Measurements from ENCODE around the gene STRADB. TPM values are rescaled to one million over a fixed set of nuclear protein-coding genes. Genes with fewer than 3 reads are reported as not detected.

The STRADB gene
- polyA plus RNA-seq, 1 donor from 2014 or later: 74.8 TPM

DNA sequence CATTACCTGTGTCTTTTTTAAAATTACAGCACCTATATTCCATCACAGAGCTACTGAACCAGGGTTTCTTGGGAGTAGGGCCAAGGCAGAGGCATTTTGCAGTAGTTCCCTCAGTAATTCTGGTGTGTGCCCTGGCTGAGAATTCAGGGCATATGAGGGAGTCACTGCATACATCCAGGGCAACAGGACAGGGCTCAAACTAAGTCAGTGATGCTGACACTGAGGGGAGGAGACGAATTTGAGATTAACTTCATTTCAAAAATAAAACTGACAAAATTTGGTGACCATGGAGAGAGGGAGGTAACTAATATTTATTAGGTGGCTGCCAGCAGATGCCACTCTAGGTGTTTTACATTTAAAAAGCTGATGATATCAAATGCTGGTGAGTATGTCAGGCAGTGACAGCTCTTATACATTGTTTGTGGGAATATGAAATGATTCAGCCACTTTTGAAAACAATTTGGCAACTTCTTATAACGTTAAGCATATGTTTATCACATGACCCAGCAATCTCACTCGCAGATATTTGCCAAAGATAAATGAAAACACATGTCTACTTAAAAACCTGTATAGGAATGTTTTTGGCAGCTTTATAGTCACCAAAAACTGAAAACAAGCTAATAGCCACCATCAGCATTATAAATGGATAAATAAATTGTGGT is 20.3 kb downstream of the STRADB start:
- no peaks in the 10 kb centered on the region for H3K9me3 ChIP-seq (ENCODE audit: low read length)
- H3K27ac ChIP-seq (ENCODE audit: low read length): no peak overlapping the region
- no peaks in the 10 kb centered on the region for H3K9me2 ChIP-seq (ENCODE audit: insufficient read depth, low read length)
- peaks cover 6% of the 10 kb centered on the region for H3K36me3 ChIP-seq (ENCODE audit: insufficient read depth, low read length)
- H3K79me2 ChIP-seq (replicated peaks; ENCODE audit: insufficient read depth, low read length): no peaks in the 10 kb centered on the region
- TF ChIP-seq, protein P1, sequence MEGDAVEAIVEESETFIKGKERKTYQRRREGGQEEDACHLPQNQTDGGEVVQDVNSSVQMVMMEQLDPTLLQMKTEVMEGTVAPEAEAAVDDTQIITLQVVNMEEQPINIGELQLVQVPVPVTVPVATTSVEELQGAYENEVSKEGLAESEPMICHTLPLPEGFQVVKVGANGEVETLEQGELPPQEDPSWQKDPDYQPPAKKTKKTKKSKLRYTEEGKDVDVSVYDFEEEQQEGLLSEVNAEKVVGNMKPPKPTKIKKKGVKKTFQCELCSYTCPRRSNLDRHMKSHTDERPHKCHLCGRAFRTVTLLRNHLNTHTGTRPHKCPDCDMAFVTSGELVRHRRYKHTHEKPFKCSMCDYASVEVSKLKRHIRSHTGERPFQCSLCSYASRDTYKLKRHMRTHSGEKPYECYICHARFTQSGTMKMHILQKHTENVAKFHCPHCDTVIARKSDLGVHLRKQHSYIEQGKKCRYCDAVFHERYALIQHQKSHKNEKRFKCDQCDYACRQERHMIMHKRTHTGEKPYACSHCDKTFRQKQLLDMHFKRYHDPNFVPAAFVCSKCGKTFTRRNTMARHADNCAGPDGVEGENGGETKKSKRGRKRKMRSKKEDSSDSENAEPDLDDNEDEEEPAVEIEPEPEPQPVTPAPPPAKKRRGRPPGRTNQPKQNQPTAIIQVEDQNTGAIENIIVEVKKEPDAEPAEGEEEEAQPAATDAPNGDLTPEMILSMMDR (IDR thresholded peaks at IDR 0.05; ENCODE audit: poor library complexity, severe bottlenecking): no peak
- no peak for TF ChIP-seq MXI1 (conservative IDR thresholded peaks at IDR 0.05; ENCODE audit: poor library complexity, severe bottlenecking)
- TF ChIP-seq EP300 (conservative IDR thresholded peaks at IDR 0.05; ENCODE audit: poor library complexity, severe bottlenecking): no peak
- TF ChIP-seq POLR2AphosphoS5 (IDR thresholded peaks at IDR 0.05): no peak
- TF ChIP-seq, protein P2, sequence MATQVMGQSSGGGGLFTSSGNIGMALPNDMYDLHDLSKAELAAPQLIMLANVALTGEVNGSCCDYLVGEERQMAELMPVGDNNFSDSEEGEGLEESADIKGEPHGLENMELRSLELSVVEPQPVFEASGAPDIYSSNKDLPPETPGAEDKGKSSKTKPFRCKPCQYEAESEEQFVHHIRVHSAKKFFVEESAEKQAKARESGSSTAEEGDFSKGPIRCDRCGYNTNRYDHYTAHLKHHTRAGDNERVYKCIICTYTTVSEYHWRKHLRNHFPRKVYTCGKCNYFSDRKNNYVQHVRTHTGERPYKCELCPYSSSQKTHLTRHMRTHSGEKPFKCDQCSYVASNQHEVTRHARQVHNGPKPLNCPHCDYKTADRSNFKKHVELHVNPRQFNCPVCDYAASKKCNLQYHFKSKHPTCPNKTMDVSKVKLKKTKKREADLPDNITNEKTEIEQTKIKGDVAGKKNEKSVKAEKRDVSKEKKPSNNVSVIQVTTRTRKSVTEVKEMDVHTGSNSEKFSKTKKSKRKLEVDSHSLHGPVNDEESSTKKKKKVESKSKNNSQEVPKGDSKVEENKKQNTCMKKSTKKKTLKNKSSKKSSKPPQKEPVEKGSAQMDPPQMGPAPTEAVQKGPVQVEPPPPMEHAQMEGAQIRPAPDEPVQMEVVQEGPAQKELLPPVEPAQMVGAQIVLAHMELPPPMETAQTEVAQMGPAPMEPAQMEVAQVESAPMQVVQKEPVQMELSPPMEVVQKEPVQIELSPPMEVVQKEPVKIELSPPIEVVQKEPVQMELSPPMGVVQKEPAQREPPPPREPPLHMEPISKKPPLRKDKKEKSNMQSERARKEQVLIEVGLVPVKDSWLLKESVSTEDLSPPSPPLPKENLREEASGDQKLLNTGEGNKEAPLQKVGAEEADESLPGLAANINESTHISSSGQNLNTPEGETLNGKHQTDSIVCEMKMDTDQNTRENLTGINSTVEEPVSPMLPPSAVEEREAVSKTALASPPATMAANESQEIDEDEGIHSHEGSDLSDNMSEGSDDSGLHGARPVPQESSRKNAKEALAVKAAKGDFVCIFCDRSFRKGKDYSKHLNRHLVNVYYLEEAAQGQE (IDR thresholded peaks at IDR 0.05; ENCODE audit: borderline replicate concordance): no peak
- no peak for TF ChIP-seq TAF1 (IDR thresholded peaks at IDR 0.05; ENCODE audit: low read depth)
- no peak for TF ChIP-seq EZH2 (IDR thresholded peaks at IDR 0.05; ENCODE audit: borderline replicate concordance, insufficient read depth, low read length, poor library complexity, severe bottlenecking)
- TF ChIP-seq SMC3 (conservative IDR thresholded peaks at IDR 0.05; ENCODE audit: poor library complexity): no peak
- TF ChIP-seq RAD21 (conservative IDR thresholded peaks at IDR 0.05): no peak
- H3F3A ChIP-seq (ENCODE audit: insufficient read depth, low read length, poor library complexity, severe bottlenecking): no peaks in the 10 kb centered on the region
- H4K20me1 ChIP-seq (ENCODE audit: insufficient read depth): no peaks in the 10 kb centered on the region
- no peaks in the 10 kb centered on the region for H3K27me3 ChIP-seq (ENCODE audit: insufficient read depth, low read depth, low read length)
- H3K4me2 ChIP-seq (ENCODE audit: low read length): no peak overlapping the region
- H2AFZ ChIP-seq (ENCODE audit: low read depth, low read length): no peak overlapping the region
- H3K4me3 ChIP-seq (ENCODE audit: low read length): no peak overlapping the region
- H3K9ac ChIP-seq (ENCODE audit: low read length): no peak overlapping the region

DNA sequence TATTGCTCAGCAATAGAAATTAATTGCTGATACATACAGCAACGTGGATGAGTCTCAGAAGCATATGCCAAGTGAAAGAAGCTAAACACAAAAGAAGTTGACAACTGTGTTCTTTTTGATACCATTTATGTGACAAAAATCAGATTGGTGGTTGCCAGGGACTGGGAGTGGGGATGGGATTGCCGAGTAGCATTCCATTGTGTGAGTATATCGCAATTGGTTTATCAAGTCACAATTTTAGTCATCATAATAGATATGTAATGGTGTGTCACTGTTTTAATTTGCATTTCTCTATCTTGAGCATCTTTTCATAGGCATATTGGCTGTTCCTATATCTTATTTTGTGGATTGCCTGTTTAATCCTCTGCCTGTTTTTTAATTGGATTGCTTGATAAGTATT is 20.9 kb downstream of the STRADB start:
- H3K27ac ChIP-seq (ENCODE audit: low read length): no peak overlapping the region
- no peaks in the 10 kb centered on the region for H3K79me2 ChIP-seq (replicated peaks; ENCODE audit: insufficient read depth, low read length)
- no peak overlapping the region for H2AFZ ChIP-seq (ENCODE audit: low read depth, low read length)
- H3K4me3 ChIP-seq (ENCODE audit: low read length): no peak overlapping the region
- no peaks in the 10 kb centered on the region for H3K9me3 ChIP-seq (ENCODE audit: low read length)
- H3K9ac ChIP-seq (ENCODE audit: low read length): no peak overlapping the region
- no peaks in the 10 kb centered on the region for H3F3A ChIP-seq (ENCODE audit: insufficient read depth, low read length, poor library complexity, severe bottlenecking)
- H3K4me2 ChIP-seq (ENCODE audit: low read length): no peak overlapping the region
- H3K9me2 ChIP-seq (ENCODE audit: insufficient read depth, low read length): no peaks in the 10 kb centered on the region
- no peaks in the 10 kb centered on the region for H3K27me3 ChIP-seq (ENCODE audit: insufficient read depth, low read depth, low read length)
- TF ChIP-seq, protein P1 (IDR thresholded peaks at IDR 0.05; ENCODE audit: poor library complexity, severe bottlenecking): no peak
- TF ChIP-seq SMC3 (conservative IDR thresholded peaks at IDR 0.05; ENCODE audit: poor library complexity) (no peak), EP300 (conservative IDR thresholded peaks at IDR 0.05; ENCODE audit: poor library complexity, severe bottlenecking) (no peak), RAD21 (conservative IDR thresholded peaks at IDR 0.05) (no peak), POLR2AphosphoS5 (IDR thresholded peaks at IDR 0.05) (no peak), EZH2 (IDR thresholded peaks at IDR 0.05; ENCODE audit: borderline replicate concordance, insufficient read depth, low read length, poor library complexity, severe bottlenecking) (no peak)
- H3K36me3 ChIP-seq (ENCODE audit: insufficient read depth, low read length): peaks cover 6% of the 10 kb centered on the region
- no peaks in the 10 kb centered on the region for H4K20me1 ChIP-seq (ENCODE audit: insufficient read depth)

All from neural cell (in vitro differentiated cells).